ENCODE measurements around the gene NAA15. TPM values are rescaled to one million over a fixed set of nuclear protein-coding genes. Genes with fewer than 3 reads are reported as not detected.
"Not testable (repeated sequence)": the region's sequence is repeated elsewhere in the genome, so short reads cannot be mapped to it uniquely, and the experiment has no call there.

Gene NAA15
- total RNA-seq, 1 donor from 2014 or later: 35.1 TPM

GRCh38 chr4:139311909-139312308 is 10.6 kb downstream of the NAA15 start:
- TF ChIP-seq CTCF (IDR thresholded peaks at IDR 0.05): no peak
- Mint-ChIP-seq H3K27ac (ENCODE audit: unreplicated experiment) (peak overlapping the region; percentile 82), H3K4me1 (ENCODE audit: unreplicated experiment) (peaks cover 41% of the 10 kb centered on the region), H3K36me3 (ENCODE audit: unreplicated experiment) (peaks cover under 1% of the 10 kb centered on the region), H3K9me3 (ENCODE audit: unreplicated experiment) (no peaks in the 10 kb centered on the region), H3K27me3 (ENCODE audit: unreplicated experiment) (no peaks in the 10 kb centered on the region), H3K4me3 (ENCODE audit: unreplicated experiment) (no peak overlapping the region)
- no peak for DNase-seq (ENCODE audit: extremely low spot score, unreplicated experiment)

- DNase-seq (ENCODE audit: extremely low spot score, unreplicated experiment): no peak
- Mint-ChIP-seq H3K9me3 (ENCODE audit: unreplicated experiment) (no peaks in the 10 kb centered on the region), H3K4me3 (ENCODE audit: unreplicated experiment) (peak overlapping the region; percentile 22), H3K27me3 (ENCODE audit: unreplicated experiment) (no peaks in the 10 kb centered on the region), H3K27ac (ENCODE audit: unreplicated experiment) (peak overlapping the region; percentile 82), H3K4me1 (ENCODE audit: unreplicated experiment) (peaks cover 42% of the 10 kb centered on the region), H3K36me3 (ENCODE audit: unreplicated experiment) (no peaks in the 10 kb centered on the region)
- TF ChIP-seq CTCF (IDR thresholded peaks at IDR 0.05): no peak
Measured at GRCh38 chr4:139312552-139313332, 11.4 kb downstream of the NAA15 start.

- not testable (repeated sequence) for DNase-seq (ENCODE audit: extremely low spot score, unreplicated experiment); H3K9me3 Mint-ChIP-seq (ENCODE audit: unreplicated experiment); H3K36me3 Mint-ChIP-seq (ENCODE audit: unreplicated experiment); H3K27me3 Mint-ChIP-seq (ENCODE audit: unreplicated experiment)
- peak overlapping the region; percentile 82 for H3K27ac Mint-ChIP-seq (ENCODE audit: unreplicated experiment)
- peak overlapping the region; percentile 22 for H3K4me3 Mint-ChIP-seq (ENCODE audit: unreplicated experiment)
- peaks cover 43% of the 10 kb centered on the region for H3K4me1 Mint-ChIP-seq (ENCODE audit: unreplicated experiment)
Measured at GRCh38 chr4:139313414-139313813, 12.1 kb downstream of the NAA15 start.

GRCh38 chr4:139314047-139314800 is 12.9 kb downstream of the NAA15 start:
- no peak for DNase-seq (ENCODE audit: extremely low spot score, unreplicated experiment)
- no peaks in the 10 kb centered on the region for H3K27me3 Mint-ChIP-seq (ENCODE audit: unreplicated experiment)

GRCh38 chr4:139315221-139315675 is 13.9 kb downstream of the NAA15 start:
- Mint-ChIP-seq H3K27ac (ENCODE audit: unreplicated experiment) (no peak overlapping the region), H3K4me1 (ENCODE audit: unreplicated experiment) (peaks cover 47% of the 10 kb centered on the region), H3K9me3 (ENCODE audit: unreplicated experiment) (no peaks in the 10 kb centered on the region), H3K27me3 (ENCODE audit: unreplicated experiment) (no peaks in the 10 kb centered on the region), H3K36me3 (ENCODE audit: unreplicated experiment) (no peaks in the 10 kb centered on the region), H3K4me3 (ENCODE audit: unreplicated experiment) (no peak overlapping the region)
- no peak for TF ChIP-seq CTCF (IDR thresholded peaks at IDR 0.05)
- no peak for DNase-seq (ENCODE audit: extremely low spot score, unreplicated experiment)

More at GRCh38 chr4:139314047-139314800, 12.9 kb downstream of the NAA15 start:
- no peak for TF ChIP-seq CTCF (IDR thresholded peaks at IDR 0.05)
- no peaks in the 10 kb centered on the region for H3K9me3 Mint-ChIP-seq (ENCODE audit: unreplicated experiment)
- no peak overlapping the region for H3K4me3 Mint-ChIP-seq (ENCODE audit: unreplicated experiment)
- no peak overlapping the region for H3K27ac Mint-ChIP-seq (ENCODE audit: unreplicated experiment)
- H3K36me3 Mint-ChIP-seq (ENCODE audit: unreplicated experiment): no peaks in the 10 kb centered on the region
- H3K4me1 Mint-ChIP-seq (ENCODE audit: unreplicated experiment): peaks cover 43% of the 10 kb centered on the region
